ENCODE results near the gene POLD1.

GRCh38 chr19:50425581-50425980 lies 41.4 kb downstream of the POLD1 start:
- TF ChIP-seq REST (IDR thresholded peaks at IDR 0.05; ENCODE audit: borderline replicate concordance in 1 of 2, low read depth in 1 of 2, low read length in 2 of 2) (no peak), ZFX (CRISPR knock-in tag; IDR thresholded peaks at IDR 0.05; ENCODE audit: low read depth) (no peak), SNRNP70 (IDR thresholded peaks at IDR 0.05; ENCODE audit: low read depth, low read length) (no peak), SP1 (IDR thresholded peaks at IDR 0.05) (no peak), SP1 (CRISPR knock-in tag; IDR thresholded peaks at IDR 0.05) (no peak)

All from HepG2 (cell line).